OCI-LY1 (cell line): ENCODE data around the gene AACS.

Experiments used
- EZH2 ChIP-seq: fragments of 200-600 bp; sonication (generic), shearing (Covaris generic); IDR thresholded peaks from 2 replicates; pipeline ENCODE4 v1.8.0; 2017; ENCODE audit warnings: borderline replicate concordance, mixed run types, mild to moderate bottlenecking, antibody characterized with exemption, low read length, moderate library complexity, mixed read lengths
- TF ChIP-seq, protein P1 (sequence below): fragments of 200-600 bp; sonication (generic), shearing (Covaris generic); IDR thresholded peaks from 2 replicates; pipeline ENCODE4 v1.5.1; 2017; ENCODE audit warnings: mild to moderate bottlenecking, antibody characterized with exemption, low read length, moderate library complexity, mixed read lengths

DNA sequence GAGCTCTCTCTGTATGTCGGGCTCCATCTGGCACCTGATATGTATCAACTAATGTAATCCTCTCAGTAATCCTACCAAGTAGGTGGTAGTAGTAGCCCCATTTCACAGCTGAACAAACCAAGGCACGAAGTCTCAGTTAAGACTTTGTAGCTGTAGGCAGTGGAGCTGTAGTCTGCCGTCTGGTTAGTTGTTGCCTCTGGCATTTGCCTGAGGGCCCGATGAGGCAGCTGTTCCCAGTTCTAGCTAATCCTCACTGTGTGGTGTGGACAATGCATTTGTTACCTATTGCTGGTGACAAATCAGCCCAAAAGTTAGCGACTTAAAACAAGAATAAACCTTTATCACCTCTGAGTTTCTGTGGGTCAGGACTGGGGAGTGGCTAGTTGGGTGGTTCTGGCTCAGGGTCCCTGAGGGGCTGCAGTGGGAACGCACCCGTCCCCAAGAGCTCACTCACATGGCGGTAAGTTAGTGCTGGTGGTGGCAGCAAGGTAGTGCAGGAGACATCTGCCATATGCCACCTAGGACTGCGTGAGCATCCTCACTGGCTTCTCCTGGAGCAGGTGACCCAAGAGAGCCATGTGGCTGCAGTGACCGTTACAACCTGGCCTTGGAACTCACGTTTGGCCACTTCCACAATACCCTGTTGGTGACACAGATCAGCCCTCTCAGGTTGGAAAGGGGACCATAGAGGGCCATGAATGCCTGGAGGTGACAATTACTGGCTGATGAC lies 5.6 kb downstream of the AACS start:
- TF ChIP-seq, protein P1, sequence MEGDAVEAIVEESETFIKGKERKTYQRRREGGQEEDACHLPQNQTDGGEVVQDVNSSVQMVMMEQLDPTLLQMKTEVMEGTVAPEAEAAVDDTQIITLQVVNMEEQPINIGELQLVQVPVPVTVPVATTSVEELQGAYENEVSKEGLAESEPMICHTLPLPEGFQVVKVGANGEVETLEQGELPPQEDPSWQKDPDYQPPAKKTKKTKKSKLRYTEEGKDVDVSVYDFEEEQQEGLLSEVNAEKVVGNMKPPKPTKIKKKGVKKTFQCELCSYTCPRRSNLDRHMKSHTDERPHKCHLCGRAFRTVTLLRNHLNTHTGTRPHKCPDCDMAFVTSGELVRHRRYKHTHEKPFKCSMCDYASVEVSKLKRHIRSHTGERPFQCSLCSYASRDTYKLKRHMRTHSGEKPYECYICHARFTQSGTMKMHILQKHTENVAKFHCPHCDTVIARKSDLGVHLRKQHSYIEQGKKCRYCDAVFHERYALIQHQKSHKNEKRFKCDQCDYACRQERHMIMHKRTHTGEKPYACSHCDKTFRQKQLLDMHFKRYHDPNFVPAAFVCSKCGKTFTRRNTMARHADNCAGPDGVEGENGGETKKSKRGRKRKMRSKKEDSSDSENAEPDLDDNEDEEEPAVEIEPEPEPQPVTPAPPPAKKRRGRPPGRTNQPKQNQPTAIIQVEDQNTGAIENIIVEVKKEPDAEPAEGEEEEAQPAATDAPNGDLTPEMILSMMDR = no peak; the same call in 1 of the 2 replicates
- no peak for TF ChIP-seq EZH2
